HepG2 (cell line): ENCODE results near the gene SAMD10. TPM values are rescaled to one million over a fixed set of nuclear protein-coding genes. Genes with fewer than 3 reads are reported as not detected.
A peak's percentile ranks its signal among the peaks of the same experiment; 100 is the strongest.

Experiments used
- ASH2L ChIP-seq: fragments of 300-600, 200-600 bp; sonication (generic); IDR thresholded peaks from 2 replicates; pipeline ENCODE4 v1.7.0; 2017; ENCODE audit warnings: low read depth, mild to moderate bottlenecking, moderate library complexity, mixed read lengths, low read length; ENCODE audit not compliant: insufficient read length
- DMAP1 ChIP-seq: IDR thresholded peaks from 2 replicates; pipeline ENCODE4 v1.6.1; 2016
- ERF ChIP-seq: IDR thresholded peaks from 2 replicates; pipeline ENCODE4 v1.6.1; 2018; ENCODE audit warnings: missing biosample characterization, missing genetic modification reagents
- FOSL2 ChIP-seq: sonication (generic); formaldehyde crosslinking; IDR thresholded peaks from 2 replicates; pipeline ENCODE4 v1.4.0; 2020; ENCODE audit warnings: missing genetic modification reagents
- GABPB1 ChIP-seq: IDR thresholded peaks from 2 replicates; pipeline ENCODE4 v1.6.1; 2016; ENCODE audit warnings: mild to moderate bottlenecking, missing genetic modification reagents, moderate library complexity, missing compliant biosample characterization
- GLI4 ChIP-seq: sonication (generic); formaldehyde crosslinking; IDR thresholded peaks from 2 replicates; pipeline ENCODE4 v1.5.1; 2020; ENCODE audit warnings: missing genetic modification reagents, mild to moderate bottlenecking, moderate library complexity, borderline replicate concordance
- KDM4B ChIP-seq: sonication (generic); formaldehyde crosslinking; IDR thresholded peaks from 2 replicates; pipeline ENCODE4 v1.4.0; 2020; ENCODE audit warnings: missing genetic modification reagents
- NR2C2 ChIP-seq: sonication (generic); formaldehyde crosslinking; IDR thresholded peaks from 2 replicates; pipeline ENCODE4 v1.4.0; 2020; ENCODE audit warnings: missing genetic modification reagents, mild to moderate bottlenecking, moderate library complexity, borderline replicate concordance
- NRL ChIP-seq: sonication (generic); formaldehyde crosslinking; IDR thresholded peaks from 2 replicates; pipeline ENCODE4 v1.5.0; 2020; ENCODE audit warnings: missing genetic modification reagents, mild to moderate bottlenecking, moderate library complexity, borderline replicate concordance
- RBAK ChIP-seq: sonication (generic); formaldehyde crosslinking; IDR thresholded peaks from 2 replicates; pipeline ENCODE4 v1.5.1; 2020; ENCODE audit warnings: mild to moderate bottlenecking, missing genetic modification reagents
- RBM22 ChIP-seq: fragments of 200-400 bp; formaldehyde crosslinking; optimal IDR thresholded peaks from 2 replicates; pipeline ENCODE3; 2017; ENCODE audit warnings: mild to moderate bottlenecking, low read length, moderate library complexity
- REL ChIP-seq: sonication (generic); formaldehyde crosslinking; conservative IDR thresholded peaks from 2 replicates; pipeline ENCODE4 v1.8.0; 2022; ENCODE audit warnings: mild to moderate bottlenecking, missing genetic modification reagents, moderate library complexity
- SOX13 ChIP-seq, 3 experiments: fragments of 450-650 bp in 1 of 3; sonication (generic) in 1 of 3; formaldehyde crosslinking in 1 of 3; IDR thresholded peaks in 2 of 3; conservative IDR thresholded peaks in 1 of 3; 2 replicates each; pipeline versions ENCODE4 v1.5.0 to v1.6.1; 2016 to 2020; ENCODE audit warnings: antibody characterized with exemption in 1 of 3, mild to moderate bottlenecking in 1 of 3, missing compliant biosample characterization in 1 of 3, missing genetic modification reagents in 1 of 3, moderate library complexity in 1 of 3
- SRSF4 ChIP-seq: fragments of 200-400 bp; formaldehyde crosslinking; IDR thresholded peaks from one replicate; pipeline ENCODE4 v1.6.1; 2018; ENCODE audit warnings: mild to moderate bottlenecking, low read depth, low read length, moderate library complexity; ENCODE audit not compliant: poor library complexity, severe bottlenecking
- SRY ChIP-seq: sonication (generic); formaldehyde crosslinking; IDR thresholded peaks from 2 replicates; pipeline ENCODE4 v1.8.0; 2022; ENCODE audit warnings: mild to moderate bottlenecking, missing genetic modification reagents
- THAP11 ChIP-seq: IDR thresholded peaks from 2 replicates; pipeline ENCODE4 v1.6.1; 2016; ENCODE audit warnings: missing biosample characterization, missing genetic modification reagents
- UBTF ChIP-seq: sonication (generic); formaldehyde crosslinking; IDR thresholded peaks from 2 replicates; pipeline ENCODE4 v1.4.0; 2020; ENCODE audit warnings: mild to moderate bottlenecking, missing genetic modification reagents
- ZBTB21 ChIP-seq: sonication (generic); formaldehyde crosslinking; IDR thresholded peaks from 2 replicates; pipeline ENCODE4 v1.4.0; 2020; ENCODE audit warnings: missing genetic modification reagents
- ZBTB38 ChIP-seq: sonication (generic); formaldehyde crosslinking; IDR thresholded peaks from 2 replicates; pipeline ENCODE4 v1.5.1; 2020; ENCODE audit warnings: mild to moderate bottlenecking, missing genetic modification reagents
- ZFP91 ChIP-seq: sonication (generic); formaldehyde crosslinking; IDR thresholded peaks from 2 replicates; pipeline ENCODE4 v1.9.0; 2022; ENCODE audit warnings: missing genetic modification reagents, mild to moderate bottlenecking, borderline replicate concordance
- ZNF614 ChIP-seq: IDR thresholded peaks from 2 replicates; pipeline ENCODE4 v1.6.1; 2018; ENCODE audit warnings: missing biosample characterization, missing genetic modification reagents, inconsistent platforms, borderline replicate concordance
- ZNF816 ChIP-seq: sonication (generic); formaldehyde crosslinking; IDR thresholded peaks from 2 replicates; pipeline ENCODE4 v1.8.0; 2022; ENCODE audit warnings: missing genetic modification reagents, mild to moderate bottlenecking, borderline replicate concordance
- polyA plus RNA-seq, 8 experiments: library from polyadenylated mRNA; depleted of rRNA in 3 of 8; stranded (reverse) in 7 of 8; unstranded in 1 of 8; fragments of >200 nt; fragmentation: Illumina TruSeq in 4 of 8; extraction: Trizol in 4 of 8; gene quantifications; 2 replicates each; pipeline versions ENCODE4 v1.2.1 to v1.2.3, GENCODE V29; 2011 to 2016; ENCODE audit warnings: low read depth in 4 of 8, missing spikeins in 1 of 8, mixed read lengths in 1 of 8; ENCODE audit not compliant: insufficient read depth in 1 of 8
- total RNA-seq, 5 experiments: library from RNA; depleted of rRNA; stranded (reverse); fragments of >200 nt; fragmentation: Illumina TruSeq; extraction: Trizol; gene quantifications; 2 replicates each; pipeline ENCODE4 v1.2.3, GENCODE V29; 2016; ENCODE audit warnings: low read depth in 1 of 5
- TF ChIP-seq, protein P1 (sequence below): sonication (generic); formaldehyde crosslinking; conservative IDR thresholded peaks from 2 replicates; pipeline ENCODE4 v1.8.0; 2022; ENCODE audit warnings: mild to moderate bottlenecking, moderate library complexity, missing genetic modification reagents

The SAMD10 gene
- total and polyA plus RNA-seq, 2 of the 13 experiments (the other 11 are each of a cell fraction or from before 2014, with no cell fraction given) = 6.1 to 11.0 TPM

DNA sequence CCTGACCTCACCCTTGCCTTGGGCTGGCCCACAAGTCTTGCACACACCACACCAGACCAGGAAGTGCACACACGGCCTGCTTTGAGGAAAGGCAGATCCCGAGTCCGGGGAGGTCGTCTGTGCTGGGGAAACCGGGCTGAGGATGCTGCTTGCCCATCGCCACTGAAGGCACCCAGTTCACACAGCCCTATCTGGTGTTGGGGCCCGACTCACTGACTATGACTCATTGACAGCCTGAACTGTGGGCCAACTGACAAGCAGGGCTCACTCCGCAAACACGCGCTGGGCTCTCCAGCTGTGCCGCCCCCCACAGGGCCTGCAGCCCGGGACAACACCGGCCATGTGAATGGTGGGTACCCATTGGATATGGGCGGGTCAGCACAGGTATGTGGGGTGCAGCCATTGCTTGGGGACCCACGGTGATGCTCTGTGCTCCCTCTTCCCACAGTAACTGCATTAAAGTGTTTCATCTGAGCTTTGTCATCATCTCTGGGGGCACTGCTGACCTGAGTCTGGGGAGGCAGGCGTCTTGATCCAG lies 1.6 kb downstream of the SAMD10 start (continued):
- peak; percentile 85 for TF ChIP-seq ZBTB38 (CRISPR knock-in tag)
- 0 out of 2 replicates have a peak, but pooled peaks have one; percentile 67 for TF ChIP-seq DMAP1 (CRISPR knock-in tag)
- TF ChIP-seq ZNF614 (CRISPR knock-in tag) = peak; percentile 55; the same call in 1 of the 2 replicates
- TF ChIP-seq SOX13 (IDR thresholded peaks at IDR 0.05) = no peak
- peak in 1 of 2 experiments; percentile 36; a peak in 1 of 4 replicates for TF ChIP-seq SOX13 (CRISPR knock-in tag; conservative IDR thresholded peaks at IDR 0.05 in 1 of 2, IDR thresholded peaks at IDR 0.05 in 1 of 2)
- TF ChIP-seq THAP11 (CRISPR knock-in tag) = peak; percentile 82
- peak; percentile 54; the same call in 1 of the 2 replicates for TF ChIP-seq KDM4B (CRISPR knock-in tag)
- no peak for TF ChIP-seq GLI4 (CRISPR knock-in tag)
- TF ChIP-seq FOSL2 (CRISPR knock-in tag) = peak; percentile 99
- peak; percentile 37 for TF ChIP-seq ASH2L
- TF ChIP-seq RBM22 = peak; percentile 54
- TF ChIP-seq NRL (CRISPR knock-in tag) = peak; percentile 83; the same call in 1 of the 2 replicates
- TF ChIP-seq SRSF4 = no peak
- TF ChIP-seq REL (CRISPR knock-in tag) = peak; percentile 44; the same call in 1 of the 2 replicates
- TF ChIP-seq GABPB1 (CRISPR knock-in tag) = peak; percentile 77
- no peak for TF ChIP-seq ZBTB21 (CRISPR knock-in tag)
- peak; percentile 74 for TF ChIP-seq NR2C2 (CRISPR knock-in tag)
- no peak for TF ChIP-seq ZNF816 (CRISPR knock-in tag)
- 0 out of 2 replicates have a peak, but pooled peaks have one; percentile 47 for TF ChIP-seq RBAK
- TF ChIP-seq UBTF (CRISPR knock-in tag) = peak; percentile 36
- 0 out of 2 replicates have a peak, but pooled peaks have one; percentile 19 for TF ChIP-seq SRY (CRISPR knock-in tag)
- peak; percentile 40; the same call in 1 of the 2 replicates for TF ChIP-seq ZFP91
- 0 out of 2 replicates have a peak, but pooled peaks have one; percentile 68 for TF ChIP-seq ERF (CRISPR knock-in tag)
- TF ChIP-seq, protein P1, sequence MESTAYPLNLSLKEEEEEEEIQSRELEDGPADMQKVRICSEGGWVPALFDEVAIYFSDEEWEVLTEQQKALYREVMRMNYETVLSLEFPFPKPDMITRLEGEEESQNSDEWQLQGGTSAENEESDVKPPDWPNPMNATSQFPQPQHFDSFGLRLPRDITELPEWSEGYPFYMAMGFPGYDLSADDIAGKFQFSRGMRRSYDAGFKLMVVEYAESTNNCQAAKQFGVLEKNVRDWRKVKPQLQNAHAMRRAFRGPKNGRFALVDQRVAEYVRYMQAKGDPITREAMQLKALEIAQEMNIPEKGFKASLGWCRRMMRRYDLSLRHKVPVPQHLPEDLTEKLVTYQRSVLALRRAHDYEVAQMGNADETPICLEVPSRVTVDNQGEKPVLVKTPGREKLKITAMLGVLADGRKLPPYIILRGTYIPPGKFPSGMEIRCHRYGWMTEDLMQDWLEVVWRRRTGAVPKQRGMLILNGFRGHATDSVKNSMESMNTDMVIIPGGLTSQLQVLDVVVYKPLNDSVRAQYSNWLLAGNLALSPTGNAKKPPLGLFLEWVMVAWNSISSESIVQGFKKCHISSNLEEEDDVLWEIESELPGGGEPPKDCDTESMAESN = peak; percentile 76; the same call in 1 of the 2 replicates
